ENCODE measurements around the gene MECP2. TPM values are rescaled to one million over a fixed set of nuclear protein-coding genes. Genes with fewer than 3 reads are reported as not detected.

MECP2 gene
- polyA plus RNA-seq, 2 of the 4 experiments (the other 2 are of a cell fraction), result 17.7 to 19.2 TPM

DNA sequence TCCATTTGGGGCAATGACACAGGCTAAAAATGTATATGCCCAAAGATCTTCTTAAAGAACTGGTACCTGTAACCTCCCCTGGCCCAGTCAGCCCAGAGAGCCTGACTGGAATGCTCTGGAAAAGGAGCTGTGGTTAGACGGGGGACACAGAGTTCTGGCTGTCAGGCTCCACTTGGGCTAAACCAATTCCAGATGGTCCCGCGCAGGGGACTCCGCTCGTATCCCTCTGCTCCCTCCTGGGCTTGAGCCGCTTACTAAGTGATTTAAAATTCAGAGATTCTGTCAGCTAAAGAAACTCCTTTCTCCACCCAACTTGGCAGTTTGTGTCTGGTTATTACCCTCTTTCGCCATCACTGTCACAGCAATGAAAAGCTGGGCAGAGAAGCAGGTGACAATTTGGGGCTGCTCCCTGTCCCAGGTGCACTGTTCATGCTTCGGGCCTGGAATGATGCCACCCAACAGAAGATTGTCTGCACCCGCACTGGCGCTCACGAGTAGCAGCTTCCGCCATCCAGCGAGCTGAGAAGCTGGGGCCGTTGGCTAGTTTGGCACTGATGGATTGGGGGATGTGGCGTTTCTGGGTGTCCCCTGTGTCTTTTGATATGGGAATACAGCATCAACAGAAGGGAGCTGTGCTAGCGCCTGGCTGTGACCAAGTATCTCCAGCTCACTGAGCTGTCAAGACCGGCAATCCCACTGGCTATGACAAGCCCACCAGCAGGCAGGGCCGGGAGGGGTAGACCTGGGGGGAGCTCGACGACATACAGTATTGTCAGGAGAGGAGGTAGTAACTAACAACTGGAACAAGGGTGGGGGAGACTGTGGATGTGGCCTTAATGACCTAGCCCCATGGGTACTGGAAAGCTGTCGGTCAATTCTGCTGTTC lies 71.1 kb downstream of the MECP2 start:
- Histone ChIP-seq H3K9me3 (no peaks in the 10 kb centered on the region), H3K4me1 (0 out of 3 replicates have a peak, but pooled peaks cover 1% of the 10 kb centered on the region), H3K4me3 (no peak overlapping the region), H3K27ac (no peak overlapping the region), H3K4me2 (no peak overlapping the region)
- CTCF ChIA-PET, result interaction anchor here (1.2 to 4.1 kb wide), 5 partner anchors 9 to 23 kb away, joined by 3 to 18 read pairs (median 3); no protein-coding TSS in a partner anchor
- no peak for ATAC-seq
- 97% methylated on average over 15 of the region's 21 CpGs for WGBS (ENCODE audit: missing lambda C conversion rate)
- DNase-seq (ENCODE audit: low read depth in 1 of 2, low spot score in 1 of 2), result no peak
- POLR2A ChIA-PET, result no interaction called here
- TF ChIP-seq HOXB13 (CRISPR knock-in tag; IDR thresholded peaks at IDR 0.05; ENCODE audit: low read depth) (no peak), ESRRA (IDR thresholded peaks at IDR 0.05; ENCODE audit: borderline replicate concordance, low read length) (no peak), GATA3 (IDR thresholded peaks at IDR 0.05; ENCODE audit: borderline replicate concordance) (no peak), MAFK (IDR thresholded peaks at IDR 0.05; ENCODE audit: partially characterized antibody) (no peak), RCOR1 (IDR thresholded peaks at IDR 0.05; ENCODE audit: low read depth, low read length) (no peak), RAD21 (conservative IDR thresholded peaks at IDR 0.05 in 1 of 2, IDR thresholded peaks at IDR 0.05 in 1 of 2) (no peak), HOXA7 (CRISPR knock-in tag; IDR thresholded peaks at IDR 0.05) (no peak), FOXS1 (CRISPR knock-in tag; IDR thresholded peaks at IDR 0.05) (no peak), KDM1A (IDR thresholded peaks at IDR 0.05; ENCODE audit: low read depth) (no peak)
- TF ChIP-seq, protein P1, sequence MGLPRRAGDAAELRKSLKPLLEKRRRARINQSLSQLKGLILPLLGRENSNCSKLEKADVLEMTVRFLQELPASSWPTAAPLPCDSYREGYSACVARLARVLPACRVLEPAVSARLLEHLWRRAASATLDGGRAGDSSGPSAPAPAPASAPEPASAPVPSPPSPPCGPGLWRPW (IDR thresholded peaks at IDR 0.05), result no peak
- TF ChIP-seq, protein P2, sequence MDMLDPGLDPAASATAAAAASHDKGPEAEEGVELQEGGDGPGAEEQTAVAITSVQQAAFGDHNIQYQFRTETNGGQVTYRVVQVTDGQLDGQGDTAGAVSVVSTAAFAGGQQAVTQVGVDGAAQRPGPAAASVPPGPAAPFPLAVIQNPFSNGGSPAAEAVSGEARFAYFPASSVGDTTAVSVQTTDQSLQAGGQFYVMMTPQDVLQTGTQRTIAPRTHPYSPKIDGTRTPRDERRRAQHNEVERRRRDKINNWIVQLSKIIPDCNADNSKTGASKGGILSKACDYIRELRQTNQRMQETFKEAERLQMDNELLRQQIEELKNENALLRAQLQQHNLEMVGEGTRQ (IDR thresholded peaks at IDR 0.05), result no peak
- FAIRE-seq, result no peak

DNA sequence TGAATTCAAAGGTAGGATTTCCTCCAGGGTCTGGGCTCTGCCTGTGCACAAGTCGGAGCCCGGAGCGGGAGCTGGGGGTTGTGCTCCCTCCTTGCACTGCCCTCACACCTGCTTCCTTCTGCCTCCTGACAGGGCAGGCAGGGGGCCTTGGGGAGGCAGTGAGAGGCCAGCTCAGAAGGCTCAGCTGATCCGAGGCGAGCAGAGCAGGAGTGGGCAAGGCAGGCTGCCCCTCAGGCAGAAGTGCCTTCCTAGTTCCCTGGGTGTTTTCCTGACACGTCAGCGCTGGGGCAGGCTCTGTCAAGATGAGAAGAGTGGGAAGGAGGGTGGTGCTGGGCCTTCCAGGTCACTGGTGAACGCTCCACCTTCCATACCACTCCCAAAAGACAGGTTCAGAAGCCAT lies 72.3 kb downstream of the MECP2 start:
- Histone ChIP-seq H3K4me3 (no peak overlapping the region), H3K27ac (no peak overlapping the region), H3K4me1 (peaks cover 9% of the 10 kb centered on the region; the same call in 2 of the 3 replicates), H3K4me2 (no peak overlapping the region), H3K9me3 (no peaks in the 10 kb centered on the region)
- DNase-seq (ENCODE audit: low read depth in 1 of 2, low spot score in 1 of 2), result no peak
- ChIA-PET POLR2A (no interaction called here), CTCF (interaction anchor here (0.8 to 4.1 kb wide), 2 partner anchors 12 to 26 kb away, joined by 3 to 18 read pairs; no protein-coding TSS in a partner anchor)
- WGBS (ENCODE audit: missing lambda C conversion rate), result 91% methylated on average over 6 of the region's 8 CpGs
- no peak for ATAC-seq
- TF ChIP-seq, protein P2 (IDR thresholded peaks at IDR 0.05), result no peak
- TF ChIP-seq CBX8 (IDR thresholded peaks at IDR 0.05), result no peak
- TF ChIP-seq POLR2A (IDR thresholded peaks at IDR 0.05; ENCODE audit: low read length), result no peak
- TF ChIP-seq BHLHE40 (IDR thresholded peaks at IDR 0.05; ENCODE audit: low read depth, low read length), result no peak
- TF ChIP-seq TP53 (CRISPR knock-in tag; IDR thresholded peaks at IDR 0.05), result no peak
- FAIRE-seq, result no peak

DNA sequence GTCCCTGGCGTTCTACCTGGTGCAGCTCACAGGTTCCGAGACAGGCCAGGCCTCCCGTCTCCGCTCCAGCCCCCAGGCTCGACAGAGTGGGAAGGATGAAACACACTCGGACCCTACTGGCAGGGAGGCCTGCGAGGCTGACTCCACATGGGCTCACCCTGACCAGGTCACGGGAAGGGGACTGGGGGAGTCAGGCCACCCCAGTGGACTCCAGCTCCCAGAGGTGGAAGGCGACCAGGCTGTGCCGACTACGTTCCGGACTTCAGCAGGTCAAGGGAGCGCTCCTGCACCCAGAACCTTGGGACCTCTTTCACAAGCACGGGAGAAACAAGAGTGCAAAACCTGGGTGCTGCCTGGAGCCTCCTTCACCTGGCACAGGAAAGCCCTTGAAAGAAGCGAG lies 73.2 kb downstream of the MECP2 start:
- TF ChIP-seq, protein P2 (IDR thresholded peaks at IDR 0.05), result no peak
- TF ChIP-seq NPAS2 (CRISPR knock-in tag; IDR thresholded peaks at IDR 0.05; ENCODE audit: borderline replicate concordance) (no peak), PHF8 (IDR thresholded peaks at IDR 0.05; ENCODE audit: borderline replicate concordance, low read depth) (no peak), NFE2L2 (conservative IDR thresholded peaks at IDR 0.05; ENCODE audit: low read length) (no peak)
- DNase-seq (ENCODE audit: low read depth in 1 of 2, low spot score in 1 of 2) (no peak), FAIRE-seq (no peak), ATAC-seq (no peak)
- Histone ChIP-seq H3K9me3 (no peaks in the 10 kb centered on the region), H3K4me2 (no peak overlapping the region), H3K27ac (no peak overlapping the region), H3K4me1 (peaks cover 9% of the 10 kb centered on the region; the same call in 2 of the 3 replicates), H3K4me3 (no peak overlapping the region)
- over 99% methylated on average over 15 of the region's 15 CpGs for WGBS (ENCODE audit: missing lambda C conversion rate)
- CTCF ChIA-PET, result interaction anchor here (4.1 kb wide), 1 partner anchor 11 kb away, joined by 18 read pairs; no protein-coding TSS in a partner anchor
- POLR2A ChIA-PET, result no interaction called here
